KG1 (cell line): ENCODE measurements around the gene PFKFB4.
"Not testable (repeated sequence)": the region's sequence is repeated elsewhere in the genome, so short reads cannot be mapped to it uniquely, and the experiment has no call there.

Experiments
- DNase-seq: peaks from one replicate; lab custom pipeline; 2025; lab: John Stamatoyannopoulos, UW

The PFKFB4 gene

DNA sequence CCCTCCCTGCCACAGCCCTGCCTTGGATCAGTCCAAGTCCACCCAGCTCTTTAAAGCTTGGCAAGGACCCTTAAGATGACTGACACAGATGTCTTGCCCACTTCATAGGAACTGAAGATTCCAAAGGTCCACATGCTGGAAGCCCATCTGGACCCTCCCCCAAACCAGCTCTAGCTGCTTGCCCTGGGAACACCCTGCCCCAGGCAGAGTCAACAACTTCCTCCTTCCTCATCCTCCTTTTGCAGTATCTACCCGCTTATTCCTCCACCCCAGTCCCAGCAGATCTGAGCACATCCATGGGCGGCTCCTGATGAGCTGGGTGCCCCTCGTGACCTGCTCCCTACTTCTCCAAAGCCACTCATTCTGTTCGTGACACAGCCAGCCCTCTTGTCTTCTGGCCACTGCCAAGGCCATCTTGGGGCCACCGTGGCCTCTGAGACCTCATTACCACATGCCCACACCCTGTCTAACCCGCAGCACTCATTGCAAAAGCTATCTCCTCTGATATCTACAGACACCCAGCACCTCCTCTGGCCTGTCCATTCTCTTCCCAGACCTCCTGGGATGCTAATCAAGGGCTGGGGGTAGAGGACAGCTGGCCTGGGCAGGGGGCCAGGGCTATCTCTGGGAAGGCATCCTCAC, 2.0 kb upstream of the PFKFB4 start:
- no peak for DNase-seq

DNA sequence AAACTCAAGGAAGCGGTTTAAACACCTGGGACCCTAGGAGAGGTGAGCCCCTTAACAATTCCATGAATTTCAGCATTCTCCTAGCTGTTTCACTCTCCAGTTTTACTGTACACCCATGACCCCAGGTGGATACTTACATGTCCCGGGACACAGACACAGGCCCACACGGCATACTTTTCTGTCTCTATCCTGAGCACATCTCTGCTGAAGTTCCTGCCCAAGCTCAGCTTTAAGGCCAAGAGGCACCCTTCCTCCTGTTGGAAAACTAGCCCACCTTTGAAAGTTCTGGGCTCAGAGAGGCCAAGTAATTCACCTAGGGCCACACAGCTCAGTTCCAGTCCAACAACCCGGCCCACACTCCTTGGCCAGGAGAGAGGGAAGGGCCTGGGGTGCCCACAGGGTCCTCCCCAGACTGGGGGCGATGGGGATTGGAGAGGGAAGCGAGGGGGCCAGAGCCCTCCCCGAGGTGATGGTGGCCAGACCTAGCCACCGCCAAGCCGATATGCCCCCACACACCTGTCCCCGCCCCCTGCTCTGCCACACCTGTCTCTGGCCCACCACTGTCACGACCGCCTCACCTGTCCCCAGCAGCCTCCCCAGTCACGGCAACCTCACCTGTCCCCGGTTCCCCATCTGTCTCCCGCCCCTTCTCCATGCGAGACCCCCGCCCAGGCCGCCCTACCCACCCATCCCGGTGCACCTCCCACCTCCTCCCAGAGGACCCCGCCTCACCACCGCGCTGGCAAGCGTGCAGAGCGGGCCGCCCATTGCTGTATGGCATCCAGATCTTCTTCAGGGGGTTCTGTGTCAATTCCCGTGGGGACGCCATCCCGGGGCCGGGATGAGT, 431 bp downstream of the PFKFB4 start:
- no peak for DNase-seq

GRCh38 chr3:48555231-48555948, 1.2 kb downstream of the PFKFB4 start:
- no peak for DNase-seq

GRCh38 chr3:48553886-48554845, 2.4 kb downstream of the PFKFB4 start:
- DNase-seq: no peak

DNA sequence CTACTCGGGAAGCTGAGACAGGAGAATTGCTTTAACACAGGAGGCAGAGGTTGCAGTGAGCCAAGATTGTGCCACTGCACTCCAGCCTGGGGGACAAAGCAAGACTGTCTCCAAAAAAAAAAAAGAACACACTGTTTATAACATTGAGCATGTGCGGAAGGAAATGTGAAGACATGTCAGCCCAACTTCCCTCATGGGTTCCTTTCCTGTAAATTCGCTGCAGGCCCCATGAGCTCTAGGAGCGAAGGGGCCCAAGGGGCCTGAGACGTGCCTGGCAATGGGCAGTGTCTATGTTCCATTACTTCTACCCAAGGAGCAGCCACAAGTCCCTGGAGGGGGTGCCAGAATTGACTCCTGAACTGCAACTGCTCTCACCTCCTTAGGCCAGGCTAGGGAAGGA, 3.2 kb downstream of the PFKFB4 start:
- DNase-seq: no peak

- DNase-seq: no peak
These were observed 4.3 kb downstream of the PFKFB4 start for GRCh38 chr3:48552111-48552951.

DNA sequence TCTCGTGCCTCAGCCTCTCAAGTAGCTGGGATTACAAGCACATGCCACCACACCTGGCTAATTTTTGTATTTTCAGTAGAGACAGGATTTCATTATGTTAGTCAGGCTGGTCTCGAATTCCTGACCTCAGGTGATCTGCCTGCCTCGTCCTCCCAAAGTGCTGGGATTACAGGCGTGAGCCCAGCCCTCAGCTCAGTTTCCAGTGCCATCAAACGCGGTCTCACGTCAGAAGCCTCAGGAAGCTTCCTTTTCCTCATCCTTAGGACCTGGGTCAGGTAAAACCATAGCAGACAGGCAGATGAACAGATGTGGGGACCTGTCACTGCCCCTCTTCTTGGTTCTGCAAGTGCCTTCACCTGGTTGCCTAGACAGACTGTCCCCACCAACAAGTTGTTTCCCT, 5.0 kb downstream of the PFKFB4 start:
- not testable (repeated sequence) for DNase-seq

DNA sequence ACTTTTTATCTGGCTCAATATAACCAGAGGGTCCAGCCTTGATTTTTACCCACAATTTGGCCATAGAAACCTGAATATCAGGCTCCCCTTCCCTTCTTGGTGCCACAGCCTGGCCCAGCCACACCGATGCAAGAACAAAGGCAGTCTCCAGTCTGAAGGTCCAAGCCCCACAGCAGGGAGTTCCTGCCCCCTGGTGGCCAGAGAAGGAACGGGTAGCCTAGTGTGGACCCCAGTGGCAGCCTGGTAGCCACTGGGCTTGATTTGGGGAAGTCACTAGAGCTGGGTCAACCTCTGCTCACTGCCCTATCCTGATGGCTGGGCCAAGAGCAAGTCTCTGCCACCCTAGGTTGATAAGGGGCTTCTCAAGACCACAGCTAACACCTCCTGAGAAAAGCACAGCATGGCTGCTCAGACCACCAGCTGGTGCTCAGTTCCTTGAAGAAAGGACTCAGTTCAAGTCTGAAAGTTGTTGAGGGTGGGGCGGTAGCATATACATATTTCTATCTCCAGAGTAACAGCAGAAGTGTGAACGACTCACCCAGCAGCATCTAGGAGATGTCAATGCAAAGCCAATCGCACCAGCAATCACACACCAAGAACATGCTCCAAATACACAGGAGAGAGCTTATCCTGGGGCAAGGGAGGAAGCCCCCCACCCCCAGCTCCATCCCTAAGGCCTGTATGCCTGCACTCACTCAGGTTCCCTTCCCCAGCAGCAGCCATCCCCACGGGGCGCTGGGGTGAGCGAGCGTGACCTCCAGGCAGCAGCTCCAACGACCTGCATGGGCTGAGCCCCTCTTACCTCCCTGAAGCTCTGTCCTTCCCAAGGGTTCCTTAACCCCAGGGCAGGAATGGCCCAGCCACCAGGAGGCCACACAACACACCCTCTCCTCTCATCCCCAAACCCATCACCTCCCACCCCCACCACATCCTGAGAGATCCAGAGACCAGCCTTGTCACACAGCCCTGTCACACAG, 7.6 kb downstream of the PFKFB4 start:
- DNase-seq: peak; percentile 64

GRCh38 chr3:48548126-48548525, 8.5 kb downstream of the PFKFB4 start:
- no peak for DNase-seq

GRCh38 chr3:48546203-48546829, 10.3 kb downstream of the PFKFB4 start:
- no peak for DNase-seq

DNA sequence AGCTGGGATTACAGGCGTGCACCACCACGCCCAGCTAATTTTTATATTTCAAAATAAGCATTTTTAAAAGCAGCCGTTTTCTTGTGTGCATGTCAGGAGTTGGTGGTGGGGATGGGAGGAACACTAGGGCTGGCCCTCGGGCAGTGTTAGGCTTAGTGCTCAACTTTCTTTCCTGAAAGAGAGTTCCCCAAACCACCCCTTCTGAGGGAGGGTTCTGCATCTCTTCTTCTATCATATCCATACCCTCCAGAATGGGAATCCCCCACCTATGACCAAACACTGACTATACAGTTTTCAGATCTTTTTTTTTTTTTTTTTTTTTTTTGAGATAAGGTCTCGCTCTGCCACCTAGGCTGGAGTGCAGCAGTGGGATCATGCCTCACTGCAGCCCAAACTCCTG, 12.5 kb downstream of the PFKFB4 start:
- no peak for DNase-seq

- DNase-seq: no peak
These were observed 13.2 kb downstream of the PFKFB4 start for GRCh38 chr3:48543271-48543866.

GRCh38 chr3:48538451-48538850, 18.2 kb downstream of the PFKFB4 start:
- no peak for DNase-seq

GRCh38 chr3:48536785-48537184, 19.8 kb downstream of the PFKFB4 start:
- no peak for DNase-seq

DNA sequence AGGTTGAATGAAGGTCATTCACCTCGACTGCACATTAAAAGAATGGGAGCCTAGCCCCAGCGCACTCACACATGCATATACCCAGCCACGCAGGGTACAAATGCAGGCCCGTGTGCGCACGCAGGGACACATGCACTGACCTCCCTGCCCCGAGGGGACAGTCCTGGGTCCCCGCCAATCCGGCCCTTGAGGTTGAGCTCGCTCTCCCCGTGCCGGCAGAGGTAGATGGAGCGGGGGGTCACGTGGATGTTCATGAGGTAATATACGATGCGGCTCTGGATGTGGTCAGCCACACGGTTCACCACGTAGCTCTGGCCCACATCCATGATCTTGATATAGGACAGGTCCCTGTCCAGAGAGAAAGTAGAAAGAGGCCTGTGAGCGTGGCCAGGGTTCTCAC, 20.5 kb downstream of the PFKFB4 start:
- no peak for DNase-seq

- no peak for DNase-seq
These were observed 21.0 kb downstream of the PFKFB4 start for GRCh38 chr3:48535578-48535977.

- no peak for DNase-seq
These were observed 23.6 kb downstream of the PFKFB4 start for GRCh38 chr3:48532977-48533337.

DNA sequence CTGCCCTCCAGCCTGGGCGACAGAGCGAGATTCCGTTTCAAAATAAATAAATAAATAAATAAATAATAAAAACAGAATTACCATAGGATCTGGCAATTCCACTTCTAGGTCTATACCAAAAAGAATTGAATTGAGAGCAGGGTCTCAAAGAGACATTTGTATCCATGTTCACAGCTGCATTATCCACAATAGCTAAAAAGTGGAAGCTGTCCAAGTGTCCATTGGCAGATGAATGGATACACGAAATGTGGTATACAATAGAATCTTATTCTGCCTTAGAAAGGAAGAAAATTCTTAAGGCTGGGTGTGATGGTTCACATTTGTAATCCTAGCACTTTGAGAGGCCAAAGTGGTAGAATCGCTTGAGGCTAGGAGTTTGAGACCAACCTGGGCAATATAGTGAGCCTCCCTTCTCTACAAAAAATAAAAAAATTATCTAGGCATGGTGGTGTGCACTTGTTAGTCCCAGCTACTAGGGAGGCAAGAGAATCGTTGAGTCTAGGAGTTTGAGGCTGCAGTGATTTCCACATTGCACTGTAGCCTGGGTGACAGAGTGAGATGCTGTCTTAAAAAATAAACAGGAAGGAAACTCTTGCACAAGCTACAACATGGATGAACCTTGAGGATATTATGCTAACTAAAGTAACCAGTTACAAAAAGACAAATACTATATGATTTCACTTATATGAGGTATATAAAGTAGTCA, 24.2 kb downstream of the PFKFB4 start:
- DNase-seq: no peak
